H1 (cell line): Measurements from ENCODE around the gene ZNF37A. TPM values are rescaled to one million over a fixed set of nuclear protein-coding genes. Genes with fewer than 3 reads are reported as not detected.

ENCODE experiments used
- CTCF ChIA-PET: fragments of 300-600 bp; sonication (Branson Sonifier 250); formaldehyde crosslinking; loops from one replicate; lab custom pipeline; 2021; ENCODE audit not compliant: partially characterized antibody; lab: Charles Lee
- POLR2A ChIA-PET: fragments of 300-600 bp; sonication (Branson Sonifier 250); formaldehyde crosslinking; loops from one replicate; lab custom pipeline; 2021; ENCODE audit warnings: inconsistent platforms; ENCODE audit not compliant: partially characterized antibody; lab: Charles Lee
- DNase-seq, 2 experiments: peaks; one replicate each; pipeline versions ENCODE4 v3.0.0 to v3.0.0-alpha.2; 2010 to 2022; ENCODE audit warnings: low spot score in 2 of 2, low read depth in 1 of 2, mixed read lengths in 1 of 2
- FAIRE-seq: peaks from 2 replicates; lab custom pipeline; 2011; peaks lifted over from hg19 to GRCh38; lab: Jason Lieb, UNC
- H2AFZ ChIP-seq: 2 replicates; pipeline ENCODE4 v1.8.1; 2012; ENCODE audit warnings: low read length, inconsistent platforms
- H2AK5ac ChIP-seq: 2 replicates; pipeline ENCODE4 v1.6.1; 2013; ENCODE audit warnings: low read depth, low read length
- H2BK120ac ChIP-seq: replicated peaks from 2 replicates; pipeline ENCODE3; 2013; ENCODE audit warnings: low read depth, low read length, inconsistent platforms
- H2BK12ac ChIP-seq: 2 replicates; pipeline ENCODE4 v1.6.1; 2013; ENCODE audit warnings: low read depth, low read length
- H2BK15ac ChIP-seq: 2 replicates; pipeline ENCODE4 v1.6.1; 2013; ENCODE audit warnings: low read length
- H2BK20ac ChIP-seq: 2 replicates; pipeline ENCODE4 v1.6.1; 2013; ENCODE audit warnings: low read length
- H2BK5ac ChIP-seq: 2 replicates; pipeline ENCODE4 v1.6.1; 2013; ENCODE audit warnings: low read depth, low read length
- H3K14ac ChIP-seq: 2 replicates; pipeline ENCODE4 v1.6.1; 2013; ENCODE audit warnings: inconsistent platforms; ENCODE audit not compliant: insufficient read length
- H3K18ac ChIP-seq: 2 replicates; pipeline ENCODE4 v1.6.1; 2013; ENCODE audit warnings: low read length; ENCODE audit errors: extremely low read depth
- H3K23ac ChIP-seq: 2 replicates; pipeline ENCODE4 v1.6.1; 2013; ENCODE audit warnings: inconsistent platforms; ENCODE audit not compliant: insufficient read length
- H3K23me2 ChIP-seq: 2 replicates; pipeline ENCODE4 v1.6.1; 2013; ENCODE audit warnings: low read depth, low read length
- H3K27ac ChIP-seq: 2 replicates; pipeline ENCODE4 v1.6.1; 2011; ENCODE audit warnings: low read depth, low read length, inconsistent platforms
- H3K27me3 ChIP-seq, 4 experiments: replicated peaks in 1 of 4; 1 replicate in 1 of 4; 2 replicates in 3 of 4; pipeline versions ENCODE4 v1.6.1 to v1.8.1; 2011 to 2013; ENCODE audit warnings: low read length in 3 of 4, mild to moderate bottlenecking in 3 of 4, inconsistent platforms in 2 of 4, mixed read lengths in 2 of 4, moderate library complexity in 1 of 4; ENCODE audit not compliant: control insufficient read depth in 3 of 4, insufficient read depth in 3 of 4; ENCODE audit errors: extremely low read depth in 1 of 4
- H3K36me3 ChIP-seq, 4 experiments: 2 replicates each; pipeline versions ENCODE4 v1.6.1 to v1.8.1; 2011 to 2013; ENCODE audit warnings: mild to moderate bottlenecking in 4 of 4, low read length in 3 of 4, moderate library complexity in 2 of 4, control low read depth in 1 of 4, inconsistent platforms in 1 of 4; ENCODE audit not compliant: insufficient read depth in 4 of 4, control insufficient read depth in 2 of 4
- H3K4ac ChIP-seq: replicated peaks from 2 replicates; pipeline ENCODE3; 2013; ENCODE audit warnings: low read length, low read depth, mixed read lengths, inconsistent platforms; ENCODE audit not compliant: insufficient read length
- H3K4me1 ChIP-seq, 4 experiments: replicated peaks in 1 of 4; 1 replicate in 1 of 4; 2 replicates in 3 of 4; pipeline versions ENCODE4 v1.6.1 to v1.8.1; 2011 to 2013; ENCODE audit warnings: low read length in 3 of 4, inconsistent platforms in 2 of 4, mixed read lengths in 1 of 4; ENCODE audit not compliant: insufficient read depth in 4 of 4, control insufficient read depth in 3 of 4
- H3K4me2 ChIP-seq, 2 experiments: 2 replicates each; pipeline versions ENCODE4 v1.6.1 to v1.8.1; 2011 to 2013; ENCODE audit warnings: low read depth in 2 of 2, low read length in 2 of 2, control low read depth in 1 of 2, inconsistent platforms in 1 of 2, mild to moderate bottlenecking in 1 of 2; ENCODE audit not compliant: insufficient read depth in 1 of 2
- H3K4me3 ChIP-seq, 4 experiments: fragments of 200-600, 300-600 bp in 1 of 4; sonication (generic), shearing (Covaris generic), sonication (Bioruptor Twin) in 1 of 4; 2 replicates each; pipeline versions ENCODE4 v1.5.1 to v1.8.1; 2011 to 2016; ENCODE audit warnings: low read length in 4 of 4, low read depth in 3 of 4, control low read depth in 2 of 4, inconsistent platforms in 2 of 4, mild to moderate bottlenecking in 2 of 4, mixed read lengths in 1 of 4, moderate library complexity in 1 of 4; ENCODE audit not compliant: insufficient read depth in 2 of 4; ENCODE audit errors: extremely low read depth in 1 of 4
- H3K56ac ChIP-seq: replicated peaks from 2 replicates; pipeline ENCODE3; 2013; ENCODE audit warnings: low read depth, mild to moderate bottlenecking, mixed read lengths, low read length, inconsistent platforms; ENCODE audit not compliant: insufficient read length
- H3K79me1 ChIP-seq: 2 replicates; pipeline ENCODE4 v1.6.1; 2013; ENCODE audit warnings: low read depth, low read length, control low read depth
- H3K79me2 ChIP-seq, 2 experiments: 2 replicates each; pipeline versions ENCODE4 v1.6.1 to v1.8.1; 2012 to 2013; ENCODE audit warnings: low read length in 2 of 2, mild to moderate bottlenecking in 2 of 2, inconsistent platforms in 1 of 2; ENCODE audit not compliant: insufficient read depth in 2 of 2, control insufficient read depth in 1 of 2
- H3K9ac ChIP-seq, 4 experiments: replicated peaks in 1 of 4; 1 replicate in 1 of 4; 2 replicates in 3 of 4; pipeline versions ENCODE4 v1.6.1 to v1.8.1; 2011 to 2013; ENCODE audit warnings: low read depth in 3 of 4, low read length in 3 of 4, control low read depth in 2 of 4, mild to moderate bottlenecking in 2 of 4, moderate library complexity in 2 of 4, inconsistent platforms in 1 of 4; ENCODE audit errors: extremely low read depth in 1 of 4
- H3K9me3 ChIP-seq, 2 experiments: 2 replicates each; pipeline versions ENCODE4 v1.6.1 to v1.8.1; 2012 to 2013; ENCODE audit warnings: mild to moderate bottlenecking in 2 of 2, moderate library complexity in 2 of 2, control low read depth in 1 of 2, inconsistent platforms in 1 of 2, low read depth in 1 of 2, low read length in 1 of 2, mixed read lengths in 1 of 2; ENCODE audit not compliant: insufficient read depth in 2 of 2
- H4K20me1 ChIP-seq, 2 experiments: replicated peaks in 1 of 2; 2 replicates each; pipeline versions ENCODE3 to v1.8.1; 2011 to 2013; ENCODE audit warnings: inconsistent platforms in 2 of 2, low read length in 2 of 2, mild to moderate bottlenecking in 1 of 2; ENCODE audit not compliant: insufficient read depth in 2 of 2, control insufficient read depth in 1 of 2
- H4K5ac ChIP-seq: 2 replicates; pipeline ENCODE4 v1.6.1; 2013; ENCODE audit warnings: low read length, low read depth, mixed read lengths, inconsistent platforms; ENCODE audit not compliant: insufficient read length
- H4K8ac ChIP-seq: 2 replicates; pipeline ENCODE4 v1.8.0; 2013; ENCODE audit warnings: mild to moderate bottlenecking, moderate library complexity, low read length, inconsistent platforms; ENCODE audit not compliant: insufficient read depth; ENCODE audit errors: extremely low read depth
- H4K91ac ChIP-seq: replicated peaks from 2 replicates; pipeline ENCODE3; 2013; ENCODE audit warnings: low read length, mixed read lengths, inconsistent platforms; ENCODE audit not compliant: insufficient read length
- CBX5 ChIP-seq: fragments of 300-800, 300-1000 bp; sonication (generic); IDR thresholded peaks from 2 replicates; pipeline ENCODE4 v1.7.1; 2016; ENCODE audit warnings: antibody characterized with exemption, low read length, low read depth
- CTBP2 ChIP-seq: IDR thresholded peaks from 2 replicates; pipeline ENCODE4 v1.7.0; 2011; ENCODE audit warnings: borderline replicate concordance, mild to moderate bottlenecking, moderate library complexity, mixed read lengths, low read length; ENCODE audit not compliant: insufficient read depth, insufficient read length
- EZH2 ChIP-seq: fragments of 200-600 bp; sonication (generic); IDR thresholded peaks from 2 replicates; pipeline ENCODE4 v1.7.1; 2012; ENCODE audit warnings: low read depth, mild to moderate bottlenecking, moderate library complexity, low read length, inconsistent platforms; ENCODE audit not compliant: severe bottlenecking
- HDAC6 ChIP-seq: IDR thresholded peaks from one replicate; pipeline ENCODE4 v1.7.1; 2012; ENCODE audit warnings: low read depth, mild to moderate bottlenecking, inconsistent platforms, low read length, moderate library complexity
- NRF1 ChIP-seq: IDR thresholded peaks from 2 replicates; pipeline ENCODE4 v1.6.1; 2011; ENCODE audit warnings: mild to moderate bottlenecking, low read depth, low read length, improper control_type of control experiment
- RAD21 ChIP-seq, 2 experiments: IDR thresholded peaks in 1 of 2; conservative IDR thresholded peaks in 1 of 2; 2 replicates each; pipeline ENCODE4 v1.6.1; 2011; ENCODE audit warnings: low read depth in 2 of 2, low read length in 2 of 2, improper control_type of control experiment in 1 of 2, inconsistent platforms in 1 of 2, mild to moderate bottlenecking in 1 of 2, moderate library complexity in 1 of 2
- RNF2 ChIP-seq: fragments of 200-900, 300-1000 bp; sonication (generic); IDR thresholded peaks from 2 replicates; pipeline ENCODE4 v1.7.1; 2016; ENCODE audit warnings: borderline replicate concordance, low read depth, mild to moderate bottlenecking, antibody characterized with exemption, low read length; ENCODE audit not compliant: poor library complexity, severe bottlenecking; ENCODE audit errors: missing control alignments
- RXRA ChIP-seq: IDR thresholded peaks from 2 replicates; pipeline ENCODE4 v1.6.1; 2011; ENCODE audit warnings: low read depth, mild to moderate bottlenecking, low read length, moderate library complexity; ENCODE audit not compliant: insufficient read depth
- TAF1 ChIP-seq: IDR thresholded peaks from 2 replicates; pipeline ENCODE4 v1.6.1; 2011; ENCODE audit warnings: mild to moderate bottlenecking, low read depth, low read length
- WGBS, 2 experiments: shearing (Covaris generic) in 1 of 2; methylation state at CpG; one replicate each; pipeline versions ENCODE4 v1.1.6 to v1.1.7; 2013 to 2015; ENCODE audit warnings: low lambda C conversion rate in 2 of 2, mixed read lengths in 2 of 2, inconsistent platforms in 1 of 2, low coverage in 1 of 2, missing lambda C conversion rate in 1 of 2; ENCODE audit not compliant: insufficient replicate concordance in 2 of 2, insufficient coverage in 1 of 2, insufficient read length in 1 of 2; ENCODE audit errors: extremely low coverage in 1 of 2, missing lambda C conversion rate in 1 of 2; 5-methylcytosine and 5-hydroxymethylcytosine counted together
- polyA plus RNA-seq, 7 experiments: library from polyadenylated mRNA; depleted of rRNA in 3 of 7; stranded (reverse) in 5 of 7; unstranded in 2 of 7; fragments of >200 nt in 5 of 7; fragments of 200-250 nt in 2 of 7; gene quantifications; 1 replicate in 5 of 7; 2 replicates in 1 of 7; 4 replicates in 1 of 7; pipeline versions ENCODE4 v1.2.1 to v1.2.3, GENCODE V29; 2011 to 2013; ENCODE audit warnings: missing spikeins in 2 of 7, mixed read lengths in 2 of 7
- total RNA-seq: library from RNA; stranded (reverse); fragmentation: NEBNext Ultra II Directional; extraction: Animal tissue kit (Norgen Biotek cat#: 25700); gene quantifications from 2 replicates; pipeline ENCODE4 v1.2.1, GENCODE V29; 2021

The ZNF37A gene
- total and polyA plus RNA-seq, 2 of the 8 experiments (the other 6 are each of a cell fraction or from before 2014, with no cell fraction given), result 0.97 to 12.7 TPM

DNA sequence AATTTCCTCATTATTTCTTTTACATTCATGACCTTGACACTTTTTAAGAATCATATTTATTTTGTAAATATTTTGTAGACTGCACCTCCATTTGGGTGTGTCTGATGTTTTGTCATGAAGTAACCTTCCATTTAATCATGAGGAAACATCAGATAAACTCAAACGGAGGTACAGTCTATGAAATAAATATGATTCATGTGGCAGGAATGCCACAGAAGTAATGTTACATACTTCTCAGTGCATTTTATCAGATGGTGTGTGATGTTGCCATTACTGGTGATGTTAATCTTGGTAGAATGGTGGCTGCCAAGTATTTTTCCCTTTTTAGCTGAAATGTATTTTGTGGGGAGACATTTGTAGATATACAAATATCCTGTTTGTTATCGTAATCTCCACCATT, 64.9 kb downstream of the ZNF37A start:
- Histone ChIP-seq H3K4ac (no peak overlapping the region), H2BK20ac (no peak overlapping the region), H4K20me1 (no peaks in the 10 kb centered on the region), H3K79me1 (no peaks in the 10 kb centered on the region), H3K4me2 (no peak overlapping the region), H4K5ac (no peak overlapping the region), H3K23ac (no peak overlapping the region), H3K9ac (no peak overlapping the region), H3K36me3 (no peaks in the 10 kb centered on the region), H4K8ac (no peak overlapping the region), H2AFZ (no peak overlapping the region), H2BK12ac (no peak overlapping the region), H3K27ac (no peak overlapping the region), H3K9me3 (peaks cover 56 to 76% of the 10 kb centered on the region in 2 experiments), H3K18ac (no peak overlapping the region), H2BK5ac (no peak overlapping the region), H4K91ac (no peak overlapping the region), H3K4me3 (no peak overlapping the region), H3K79me2 (no peaks in the 10 kb centered on the region), H3K14ac (no peak overlapping the region), H2AK5ac (no peak overlapping the region), H3K23me2 (no peaks in the 10 kb centered on the region), H2BK120ac (no peak overlapping the region), H3K27me3 (no peaks in the 10 kb centered on the region), H3K56ac (no peak overlapping the region), H3K4me1 (no peaks in the 10 kb centered on the region), H2BK15ac (no peak overlapping the region)
- ChIA-PET CTCF (no interaction called here), POLR2A (no interaction called here)
- FAIRE-seq, result no peak
- TF ChIP-seq CBX5 (no peak), HDAC6 (no peak), RAD21 (IDR thresholded peaks at IDR 0.05 in 1 of 2, conservative IDR thresholded peaks at IDR 0.05 in 1 of 2; ENCODE audit: low read depth in 2 of 2, low read length in 2 of 2) (no peak), CTBP2 (no peak), EZH2 (no peak), NRF1 (no peak), RNF2 (no peak), RXRA (no peak), TAF1 (no peak)
- DNase-seq, result no peak
- WGBS, 2 experiments, result 84% methylated on average over 2 of the region's 2 CpGs; no CpG with 5 or more reads in 1 of the 2 experiments
